AG04449 (cell line): ENCODE measurements around the gene CHTF18.

ENCODE experiments used
- CTCF ChIA-PET: fragments of 350-600 bp; formaldehyde crosslinking; extraction: SDS; loops from one replicate; lab custom pipeline; 2021; ENCODE audit warnings: antibody characterized with exemption; lab: Yijun Ruan, JAX
- POLR2A ChIA-PET: fragments of 400-600, 350-600 bp; formaldehyde crosslinking; extraction: SDS; loops from one replicate; lab custom pipeline; 2020; ENCODE audit warnings: antibody characterized with exemption, inconsistent platforms; lab: Yijun Ruan, JAX
- DNase-seq: peaks from one replicate; pipeline ENCODE4 v3.0.0-alpha.2; 2010; ENCODE audit warnings: low read depth, low spot score
- H3K4me3 ChIP-seq: 2 replicates; pipeline ENCODE4 v1.5.1; 2011; ENCODE audit warnings: low read depth, mild to moderate bottlenecking, control low read depth, low read length
- CTCF ChIP-seq: IDR thresholded peaks from one replicate; pipeline ENCODE4 v1.5.1; 2011; ENCODE audit warnings: mild to moderate bottlenecking, moderate library complexity, low read length, control low read depth, inconsistent platforms; ENCODE audit not compliant: insufficient read depth; ENCODE audit errors: missing control alignments

The CHTF18 gene

GRCh38 chr16:763369-764183, 24.8 kb upstream of the CHTF18 start:
- TF ChIP-seq CTCF = no peak
- POLR2A ChIA-PET = no interaction called here
- H3K4me3 ChIP-seq = no peak overlapping the region
- DNase-seq = no peak
- CTCF ChIA-PET = interaction anchor here (0.8 kb wide), 1 partner anchor 31 kb away, joined by 3 read pairs; no protein-coding TSS in a partner anchor

GRCh38 chr16:764184-764750, 24.2 kb upstream of the CHTF18 start:
- TF ChIP-seq CTCF = no peak
- no peak overlapping the region for H3K4me3 ChIP-seq
- POLR2A ChIA-PET = no interaction called here
- CTCF ChIA-PET = no interaction called here
- no peak for DNase-seq

GRCh38 chr16:764848-765487, 23.5 kb upstream of the CHTF18 start:
- no peak overlapping the region for H3K4me3 ChIP-seq
- ChIA-PET CTCF (no interaction called here), POLR2A (no interaction called here)
- no peak for DNase-seq
- no peak for TF ChIP-seq CTCF

- CTCF ChIA-PET = no interaction called here
These were observed 22.9 kb upstream of the CHTF18 start for GRCh38 chr16:765488-765865.

GRCh38 chr16:766008-766819, 22.2 kb upstream of the CHTF18 start:
- no peak for TF ChIP-seq CTCF
- no peak for DNase-seq
- H3K4me3 ChIP-seq = no peak overlapping the region
- ChIA-PET POLR2A (no interaction called here), CTCF (no interaction called here)

More at GRCh38 chr16:765488-765865, 22.9 kb upstream of the CHTF18 start:
- no peak overlapping the region for H3K4me3 ChIP-seq
- POLR2A ChIA-PET = no interaction called here
- TF ChIP-seq CTCF = no peak
- no peak for DNase-seq
